Endothelial cell of umbilical vein (primary cell): Measurements from ENCODE around the gene CLEC20A.

Experiments used
- CTCF ChIP-seq, 2 donors: IDR thresholded peaks; 1 replicate in 1 of 2; 2 replicates in 1 of 2; pipeline ENCODE4 v1.5.1; 2011; ENCODE audit warnings: low read length in 2 of 2, mild to moderate bottlenecking in 2 of 2, moderate library complexity in 2 of 2, control low read depth in 1 of 2, inconsistent platforms in 1 of 2, low read depth in 1 of 2; ENCODE audit not compliant: insufficient read depth in 1 of 2; ENCODE audit errors: extremely low read depth in 1 of 2
- EZH2 ChIP-seq: IDR thresholded peaks from 2 replicates; pipeline ENCODE4 v1.6.1; 2012; ENCODE audit warnings: borderline replicate concordance, low read depth, mild to moderate bottlenecking, moderate library complexity, low read length, inconsistent platforms; ENCODE audit not compliant: severe bottlenecking
- JUN ChIP-seq: IDR thresholded peaks from 2 replicates; pipeline ENCODE4 v1.6.1; 2011; ENCODE audit warnings: borderline replicate concordance, low read depth; ENCODE audit not compliant: insufficient read length, insufficient read depth
- MAX ChIP-seq: IDR thresholded peaks from 2 replicates; pipeline ENCODE4 v1.6.1; 2011; ENCODE audit not compliant: insufficient read depth, insufficient read length
- MYC ChIP-seq: IDR thresholded peaks from one replicate; pipeline ENCODE4 v1.6.1; 2011; ENCODE audit warnings: mild to moderate bottlenecking, low read depth, low read length
- POLR2A ChIP-seq: IDR thresholded peaks from 2 replicates; pipeline ENCODE4 v1.6.1; 2012; ENCODE audit warnings: low read depth, mild to moderate bottlenecking, control low read depth, low read length
- POLR2AphosphoS5 ChIP-seq: IDR thresholded peaks from 2 replicates; pipeline ENCODE4 v1.6.1; 2012; ENCODE audit warnings: low read depth, mild to moderate bottlenecking, control low read depth, low read length, moderate library complexity; ENCODE audit not compliant: insufficient read depth

DNA sequence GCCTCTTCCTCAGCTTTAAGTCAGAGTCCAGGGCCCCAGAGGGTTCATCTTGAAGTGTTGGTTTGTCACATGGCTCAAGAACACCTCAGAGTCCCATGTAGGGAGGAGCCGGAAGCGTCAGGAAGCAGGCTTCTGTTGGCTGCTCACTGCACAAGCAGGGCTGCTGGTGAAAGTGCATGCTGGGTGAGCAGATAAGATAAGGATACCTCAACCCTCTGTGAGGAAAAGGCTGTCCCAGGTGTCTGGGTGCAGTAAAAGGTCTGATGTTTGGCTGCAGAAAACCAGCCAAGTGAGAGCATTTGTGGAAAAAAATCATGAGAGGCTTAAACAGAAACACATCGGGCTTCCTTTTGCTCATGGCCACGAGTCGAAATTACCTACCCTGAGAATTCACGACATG is 9.9 kb upstream of the CLEC20A start:
- TF ChIP-seq CTCF (IDR thresholded peaks at IDR 0.05; ENCODE audit: extremely low read depth in 1 of 2, insufficient read depth in 1 of 2, low read depth in 1 of 2, low read length in 2 of 2) = no peak
- no peak for TF ChIP-seq POLR2A
- TF ChIP-seq POLR2AphosphoS5 = no peak
- no peak for TF ChIP-seq EZH2
- no peak for TF ChIP-seq MAX
- no peak for TF ChIP-seq JUN
- TF ChIP-seq MYC = no peak
